Calu3 (cell line): ENCODE data around the gene MAS1L. TPM values are rescaled to one million over a fixed set of nuclear protein-coding genes. Genes with fewer than 3 reads are reported as not detected.

ENCODE experiments used
- BruUV-seq: library from RNA; stranded (reverse); fragments of 400-500 nt; replicated peaks from 2 replicates; lab custom pipeline; 2021; lab: Mats Ljungman, UMichigan
- CTCF ChIA-PET: fragments of 300-600 bp; sonication (Branson Sonifier 250); formaldehyde crosslinking; loops from one replicate; lab custom pipeline; 2022; ENCODE audit warnings: antibody characterized with exemption; lab: Charles Lee
- DNase-seq: peaks from one replicate; pipeline ENCODE4 v3.0.0; 2022
- H3K27ac Mint-ChIP-seq: one replicate; pipeline ENCODE4 v1.8.0; 2022; ENCODE audit warnings: mixed read lengths; ENCODE audit not compliant: unreplicated experiment
- H3K27me3 Mint-ChIP-seq: one replicate; pipeline ENCODE4 v1.8.0; 2022; ENCODE audit warnings: mixed read lengths; ENCODE audit not compliant: unreplicated experiment
- H3K36me3 Mint-ChIP-seq: one replicate; pipeline ENCODE4 v1.8.0; 2022; ENCODE audit warnings: mild to moderate bottlenecking, moderate library complexity, mixed read lengths; ENCODE audit not compliant: insufficient read depth, unreplicated experiment
- H3K4me1 Mint-ChIP-seq: one replicate; pipeline ENCODE4 v1.8.0; 2022; ENCODE audit warnings: mild to moderate bottlenecking, low read depth, mixed read lengths; ENCODE audit not compliant: unreplicated experiment
- H3K4me3 Mint-ChIP-seq: one replicate; pipeline ENCODE4 v1.8.0; 2022; ENCODE audit warnings: mild to moderate bottlenecking, low read depth, moderate library complexity, mixed read lengths; ENCODE audit not compliant: unreplicated experiment
- H3K9me3 Mint-ChIP-seq: one replicate; pipeline ENCODE4 v1.8.0; 2022; ENCODE audit warnings: low read depth, mixed read lengths; ENCODE audit not compliant: unreplicated experiment
- CTCF ChIP-seq: fragments of 200-600 bp; IDR thresholded peaks from one replicate; pipeline ENCODE4 v1.8.0; 2022; ENCODE audit warnings: antibody characterized with exemption; ENCODE audit not compliant: unreplicated experiment
- intact Hi-C: fragments of 100-400 bp; cut with micrococcal nuclease; formaldehyde crosslinking; loops from one replicate; pipeline ENCODE4 v1.10.0; 2022; ENCODE audit not compliant: unreplicated experiment
- total RNA-seq: library from RNA; stranded (reverse); gene quantifications from 2 replicates; pipeline ENCODE4 v1.2.3, GENCODE V29; 2022

MAS1L gene
- total RNA-seq, 1 experiment from 2014 or later, result not detected

GRCh38 chr6:29496961-29497360 lies 9.2 kb upstream of the MAS1L start:
- H3K4me1 Mint-ChIP-seq, result peaks cover 13% of the 10 kb centered on the region
- no peaks in the 10 kb centered on the region for H3K27me3 Mint-ChIP-seq
- intact Hi-C loops, result no loop called here
- no peaks in the 10 kb centered on the region for H3K9me3 Mint-ChIP-seq
- no peaks in the 10 kb centered on the region for H3K36me3 Mint-ChIP-seq
- H3K4me3 Mint-ChIP-seq, result no peak overlapping the region
- CTCF ChIA-PET, result no interaction called here
- DNase-seq, result no peak
- no TSS peak for BruUV-seq
- no peak overlapping the region for H3K27ac Mint-ChIP-seq
- no peak for TF ChIP-seq CTCF

GRCh38 chr6:29495571-29495970 lies 7.8 kb upstream of the MAS1L start:
- no peaks in the 10 kb centered on the region for H3K27me3 Mint-ChIP-seq
- no TSS peak for BruUV-seq
- H3K27ac Mint-ChIP-seq, result no peak overlapping the region
- H3K4me1 Mint-ChIP-seq, result peaks cover 13% of the 10 kb centered on the region
- H3K36me3 Mint-ChIP-seq, result no peaks in the 10 kb centered on the region
- intact Hi-C loops, result no loop called here
- no peak for TF ChIP-seq CTCF
- H3K9me3 Mint-ChIP-seq, result no peaks in the 10 kb centered on the region
- no peak overlapping the region for H3K4me3 Mint-ChIP-seq
- no peak for DNase-seq
- CTCF ChIA-PET, result no interaction called here

- Mint-ChIP-seq H3K36me3 (no peaks in the 10 kb centered on the region), H3K4me1 (peaks cover 13% of the 10 kb centered on the region), H3K27ac (no peak overlapping the region), H3K27me3 (no peaks in the 10 kb centered on the region), H3K9me3 (no peaks in the 10 kb centered on the region), H3K4me3 (no peak overlapping the region)
- CTCF ChIA-PET, result no interaction called here
- no peak for DNase-seq
- BruUV-seq, result no TSS peak
- intact Hi-C loops, result no loop called here
- no peak for TF ChIP-seq CTCF
Observed at GRCh38 chr6:29494131-29494530, 6.4 kb upstream of the MAS1L start.

GRCh38 chr6:29493261-29493660 lies 5.5 kb upstream of the MAS1L start:
- H3K27ac Mint-ChIP-seq, result no peak overlapping the region
- intact Hi-C loops, result no loop called here
- H3K9me3 Mint-ChIP-seq, result no peaks in the 10 kb centered on the region
- H3K36me3 Mint-ChIP-seq, result no peaks in the 10 kb centered on the region
- H3K4me3 Mint-ChIP-seq, result no peak overlapping the region
- CTCF ChIA-PET, result no interaction called here
- H3K4me1 Mint-ChIP-seq, result peaks cover 13% of the 10 kb centered on the region
- TF ChIP-seq CTCF, result no peak
- BruUV-seq, result no TSS peak
- DNase-seq, result no peak
- no peaks in the 10 kb centered on the region for H3K27me3 Mint-ChIP-seq
